OCI-LY1 (cell line): ENCODE measurements around the gene APC2.

Source experiments
- H2AFZ ChIP-seq: fragments of 200-600 bp; sonication (generic), shearing (Covaris generic); 2 replicates; pipeline ENCODE4 v1.6.0; 2014; ENCODE audit warnings: antibody characterized with exemption, mild to moderate bottlenecking, low read length
- H3F3A ChIP-seq: fragments of 200-600 bp; sonication (generic), shearing (Covaris generic); 2 replicates; pipeline ENCODE4 v1.6.0; 2014; ENCODE audit warnings: mild to moderate bottlenecking, antibody characterized with exemption, low read length, moderate library complexity; ENCODE audit not compliant: insufficient read depth
- H3K27ac ChIP-seq: fragments of 200-600 bp; sonication (generic); 2 replicates; pipeline ENCODE4 v1.5.1; 2014; ENCODE audit warnings: low read length, mixed run types, mild to moderate bottlenecking, low read depth; ENCODE audit not compliant: poor library complexity, severe bottlenecking
- H3K27me3 ChIP-seq: fragments of 200-600 bp; sonication (generic); 2 replicates; pipeline ENCODE4 v1.6.0; 2014; ENCODE audit warnings: antibody characterized with exemption, mild to moderate bottlenecking, low read length, moderate library complexity; ENCODE audit not compliant: insufficient read depth
- H3K36me3 ChIP-seq: fragments of 200-600 bp; sonication (generic); 2 replicates; pipeline ENCODE4 v1.6.1; 2014; ENCODE audit warnings: mild to moderate bottlenecking, antibody characterized with exemption, low read length, moderate library complexity, mixed read lengths; ENCODE audit not compliant: insufficient read depth
- H3K4me1 ChIP-seq: fragments of 200-600 bp; sonication (generic); 2 replicates; pipeline ENCODE4 v1.5.1; 2014; ENCODE audit warnings: mild to moderate bottlenecking, low read length, moderate library complexity; ENCODE audit not compliant: insufficient read depth, severe bottlenecking
- H3K4me2 ChIP-seq: fragments of 200-600 bp; sonication (generic), shearing (Covaris generic); 2 replicates; pipeline ENCODE4 v1.6.1; 2014; ENCODE audit warnings: low read length
- H3K4me3 ChIP-seq: fragments of 200-600 bp; sonication (generic); 2 replicates; pipeline ENCODE4 v1.5.1; 2014; ENCODE audit warnings: low read length, low read depth, mild to moderate bottlenecking, mixed read lengths; ENCODE audit not compliant: poor library complexity, severe bottlenecking
- H3K79me2 ChIP-seq: fragments of 200-600 bp; shearing (Covaris generic); 2 replicates; pipeline ENCODE4 v1.6.1; 2016; ENCODE audit warnings: mixed run types, low read length, mixed read lengths; ENCODE audit not compliant: insufficient read depth
- H3K9ac ChIP-seq: fragments of 200-600 bp; sonication (generic), shearing (Covaris generic); 2 replicates; pipeline ENCODE4 v1.6.1; 2014; ENCODE audit warnings: mild to moderate bottlenecking, low read length, mixed read lengths
- H3K9me2 ChIP-seq: fragments of 200-600 bp; sonication (generic), shearing (Covaris generic); 2 replicates; pipeline ENCODE4 v1.6.1; 2014; ENCODE audit warnings: low read depth, mild to moderate bottlenecking, low read length, mixed read lengths
- H3K9me3 ChIP-seq: fragments of 200-600 bp; shearing (Covaris generic); 2 replicates; pipeline ENCODE4 v1.6.1; 2014; ENCODE audit warnings: low read length, mixed read lengths
- H4K20me1 ChIP-seq: fragments of 200-600 bp; sonication (generic), shearing (Covaris generic); 2 replicates; pipeline ENCODE4 v1.6.0; 2016; ENCODE audit warnings: mild to moderate bottlenecking, low read length; ENCODE audit not compliant: insufficient read depth
- CTCF ChIP-seq: fragments of 200-600 bp; sonication (generic), shearing (Covaris generic); IDR thresholded peaks from 2 replicates; pipeline ENCODE4 v1.5.1; 2017; ENCODE audit warnings: mild to moderate bottlenecking, antibody characterized with exemption, low read length, moderate library complexity, mixed read lengths
- EZH2 ChIP-seq: fragments of 200-600 bp; sonication (generic), shearing (Covaris generic); IDR thresholded peaks from 2 replicates; pipeline ENCODE4 v1.8.0; 2017; ENCODE audit warnings: borderline replicate concordance, mixed run types, mild to moderate bottlenecking, antibody characterized with exemption, low read length, moderate library complexity, mixed read lengths

Gene APC2

GRCh38 chr19:1425102-1425837 lies 24.7 kb upstream of the APC2 start:
- H3K27me3 ChIP-seq: no peaks in the 10 kb centered on the region
- TF ChIP-seq CTCF (no peak), EZH2 (no peak)
- H4K20me1 ChIP-seq: no peaks in the 10 kb centered on the region
- H3K9ac ChIP-seq: no peak overlapping the region
- H3K4me1 ChIP-seq: no peaks in the 10 kb centered on the region
- no peak overlapping the region for H3K4me3 ChIP-seq
- H3K4me2 ChIP-seq: no peak overlapping the region
- no peaks in the 10 kb centered on the region for H3K9me3 ChIP-seq
- no peak overlapping the region for H2AFZ ChIP-seq
- H3K36me3 ChIP-seq: peaks cover 98% of the 10 kb centered on the region
- no peaks in the 10 kb centered on the region for H3K79me2 ChIP-seq
- H3F3A ChIP-seq: no peaks in the 10 kb centered on the region
- H3K27ac ChIP-seq: no peak overlapping the region
- no peaks in the 10 kb centered on the region for H3K9me2 ChIP-seq

DNA sequence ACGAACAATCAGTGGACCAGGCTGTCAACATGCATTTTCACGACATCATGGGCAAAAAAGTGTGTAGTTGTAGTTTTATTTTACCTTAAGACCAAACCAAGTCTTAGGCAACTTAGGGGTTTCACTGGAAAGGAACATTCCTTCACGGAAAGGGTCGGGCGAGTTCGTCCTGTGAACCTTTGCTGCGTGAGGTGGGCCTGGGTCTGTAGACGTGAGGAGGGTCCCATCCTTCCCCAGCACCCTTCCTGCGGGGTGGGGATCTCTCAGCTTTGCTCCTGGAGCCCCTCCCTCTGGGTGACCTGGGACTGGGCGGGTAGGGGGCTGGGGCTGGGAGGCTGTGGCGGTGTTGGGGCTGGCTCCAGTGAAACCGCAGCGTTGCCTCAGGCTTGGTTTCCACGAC lies 24.0 kb upstream of the APC2 start:
- H3K4me2 ChIP-seq: no peak overlapping the region
- H3K36me3 ChIP-seq: peaks cover 95% of the 10 kb centered on the region

GRCh38 chr19:1426736-1427135 lies 23.2 kb upstream of the APC2 start:
- no peaks in the 10 kb centered on the region for H4K20me1 ChIP-seq
- no peaks in the 10 kb centered on the region for H3K27me3 ChIP-seq
- no peaks in the 10 kb centered on the region for H3K9me3 ChIP-seq
- H3F3A ChIP-seq: no peaks in the 10 kb centered on the region
- H3K4me2 ChIP-seq: no peak overlapping the region
- peaks cover 91% of the 10 kb centered on the region for H3K36me3 ChIP-seq
- no peak overlapping the region for H2AFZ ChIP-seq
- no peak overlapping the region for H3K9ac ChIP-seq
- H3K4me3 ChIP-seq: no peak overlapping the region
- no peaks in the 10 kb centered on the region for H3K4me1 ChIP-seq
- H3K79me2 ChIP-seq: no peaks in the 10 kb centered on the region
- TF ChIP-seq CTCF (no peak), EZH2 (no peak)
- H3K9me2 ChIP-seq: no peaks in the 10 kb centered on the region
- H3K27ac ChIP-seq: no peak overlapping the region

More for the DNA sequence above, 24.0 kb upstream of the APC2 start:
- no peak overlapping the region for H3K9ac ChIP-seq
- no peaks in the 10 kb centered on the region for H3K79me2 ChIP-seq
- no peaks in the 10 kb centered on the region for H4K20me1 ChIP-seq
- no peak overlapping the region for H3K4me3 ChIP-seq
- H3K27ac ChIP-seq: no peak overlapping the region
- no peaks in the 10 kb centered on the region for H3F3A ChIP-seq
- H3K27me3 ChIP-seq: no peaks in the 10 kb centered on the region
- no peaks in the 10 kb centered on the region for H3K4me1 ChIP-seq
- no peak overlapping the region for H2AFZ ChIP-seq
- TF ChIP-seq CTCF: no peak
- TF ChIP-seq EZH2: no peak
- no peaks in the 10 kb centered on the region for H3K9me3 ChIP-seq
- no peaks in the 10 kb centered on the region for H3K9me2 ChIP-seq
